Measurements from ENCODE around the gene DNAH6.
"Not testable (repeated sequence)": the region's sequence is repeated elsewhere in the genome, so short reads cannot be mapped to it uniquely, and the experiment has no call there.

GRCh38 chr2:84551526-84551925, 35.2 kb downstream of the DNAH6 start:
- not testable (repeated sequence) for TF ChIP-seq BRCA1 (IDR thresholded peaks at IDR 0.05; ENCODE audit: low read depth, low read length); HDAC2 (IDR thresholded peaks at IDR 0.05); EP300 (IDR thresholded peaks at IDR 0.05; ENCODE audit: borderline replicate concordance in 1 of 2, control insufficient read depth in 1 of 2, low read depth in 2 of 2, low read length in 2 of 2); FOXM1 (IDR thresholded peaks at IDR 0.05; ENCODE audit: low read depth, low read length); CTCF (IDR thresholded peaks at IDR 0.05 in 2 of 3, conservative IDR thresholded peaks at IDR 0.05 in 1 of 3; ENCODE audit: control insufficient read depth in 2 of 3, extremely low read depth in 1 of 3, insufficient read depth in 1 of 3, low read depth in 3 of 3, low read length in 3 of 3); CHD2 (IDR thresholded peaks at IDR 0.05; ENCODE audit: borderline replicate concordance, low read depth, low read length); ZNF274 (IDR thresholded peaks at IDR 0.05; ENCODE audit: insufficient read depth, insufficient read length); GABPA (IDR thresholded peaks at IDR 0.05; ENCODE audit: low read depth); SREBF2 (IDR thresholded peaks at IDR 0.05; ENCODE audit: low read length); RCOR1 (conservative IDR thresholded peaks at IDR 0.05; ENCODE audit: low read depth, low read length); RAD51 (IDR thresholded peaks at IDR 0.05)

Data from GM12878 (cell line).